Breast epithelium (tissue), 3 donors: Measurements from ENCODE around the gene OR10C1.

Source experiments
- POLR2A ChIP-seq: fragments of 450-650 bp; IDR thresholded peaks from one replicate; pipeline ENCODE4 v1.6.1; 2016; ENCODE audit warnings: antibody characterized with exemption, mild to moderate bottlenecking, moderate library complexity
- TF ChIP-seq, protein P1 (sequence below), 3 donors: fragments of 450-650 bp; IDR thresholded peaks; one replicate each; pipeline ENCODE4 v1.5.1; 2016 to 2017; ENCODE audit warnings: antibody characterized with exemption in 3 of 3, mild to moderate bottlenecking in 3 of 3, moderate library complexity in 3 of 3

DNA sequence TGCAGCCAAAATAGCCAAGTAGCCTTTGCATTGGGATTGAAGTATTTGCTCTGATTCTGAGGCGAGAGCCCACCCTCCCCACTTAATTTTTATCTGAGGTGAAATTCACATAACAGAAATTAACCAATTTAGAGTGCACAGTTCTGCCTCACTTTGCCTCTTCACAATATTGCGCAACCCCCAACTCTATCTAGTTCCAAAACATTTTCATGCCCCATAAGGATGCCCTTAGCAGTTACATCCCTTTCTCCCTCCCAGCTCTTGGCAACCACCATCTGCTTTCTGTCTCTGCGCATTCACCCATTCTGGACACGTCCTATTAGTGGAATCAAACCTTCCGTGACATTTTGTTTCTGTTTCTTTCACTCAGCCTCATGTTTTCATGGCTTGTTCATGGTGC lies 39.6 kb downstream of the OR10C1 start:
- no peak for TF ChIP-seq POLR2A
- TF ChIP-seq, protein P1, sequence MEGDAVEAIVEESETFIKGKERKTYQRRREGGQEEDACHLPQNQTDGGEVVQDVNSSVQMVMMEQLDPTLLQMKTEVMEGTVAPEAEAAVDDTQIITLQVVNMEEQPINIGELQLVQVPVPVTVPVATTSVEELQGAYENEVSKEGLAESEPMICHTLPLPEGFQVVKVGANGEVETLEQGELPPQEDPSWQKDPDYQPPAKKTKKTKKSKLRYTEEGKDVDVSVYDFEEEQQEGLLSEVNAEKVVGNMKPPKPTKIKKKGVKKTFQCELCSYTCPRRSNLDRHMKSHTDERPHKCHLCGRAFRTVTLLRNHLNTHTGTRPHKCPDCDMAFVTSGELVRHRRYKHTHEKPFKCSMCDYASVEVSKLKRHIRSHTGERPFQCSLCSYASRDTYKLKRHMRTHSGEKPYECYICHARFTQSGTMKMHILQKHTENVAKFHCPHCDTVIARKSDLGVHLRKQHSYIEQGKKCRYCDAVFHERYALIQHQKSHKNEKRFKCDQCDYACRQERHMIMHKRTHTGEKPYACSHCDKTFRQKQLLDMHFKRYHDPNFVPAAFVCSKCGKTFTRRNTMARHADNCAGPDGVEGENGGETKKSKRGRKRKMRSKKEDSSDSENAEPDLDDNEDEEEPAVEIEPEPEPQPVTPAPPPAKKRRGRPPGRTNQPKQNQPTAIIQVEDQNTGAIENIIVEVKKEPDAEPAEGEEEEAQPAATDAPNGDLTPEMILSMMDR (IDR thresholded peaks at IDR 0.05), result no peak
